ENCODE results near the gene PACSIN1.

- TF ChIP-seq, protein P1, sequence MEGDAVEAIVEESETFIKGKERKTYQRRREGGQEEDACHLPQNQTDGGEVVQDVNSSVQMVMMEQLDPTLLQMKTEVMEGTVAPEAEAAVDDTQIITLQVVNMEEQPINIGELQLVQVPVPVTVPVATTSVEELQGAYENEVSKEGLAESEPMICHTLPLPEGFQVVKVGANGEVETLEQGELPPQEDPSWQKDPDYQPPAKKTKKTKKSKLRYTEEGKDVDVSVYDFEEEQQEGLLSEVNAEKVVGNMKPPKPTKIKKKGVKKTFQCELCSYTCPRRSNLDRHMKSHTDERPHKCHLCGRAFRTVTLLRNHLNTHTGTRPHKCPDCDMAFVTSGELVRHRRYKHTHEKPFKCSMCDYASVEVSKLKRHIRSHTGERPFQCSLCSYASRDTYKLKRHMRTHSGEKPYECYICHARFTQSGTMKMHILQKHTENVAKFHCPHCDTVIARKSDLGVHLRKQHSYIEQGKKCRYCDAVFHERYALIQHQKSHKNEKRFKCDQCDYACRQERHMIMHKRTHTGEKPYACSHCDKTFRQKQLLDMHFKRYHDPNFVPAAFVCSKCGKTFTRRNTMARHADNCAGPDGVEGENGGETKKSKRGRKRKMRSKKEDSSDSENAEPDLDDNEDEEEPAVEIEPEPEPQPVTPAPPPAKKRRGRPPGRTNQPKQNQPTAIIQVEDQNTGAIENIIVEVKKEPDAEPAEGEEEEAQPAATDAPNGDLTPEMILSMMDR (IDR thresholded peaks at IDR 0.05; ENCODE audit: poor library complexity), result no peak
- no peak for TF ChIP-seq EZH2phosphoT487 (IDR thresholded peaks at IDR 0.05; ENCODE audit: low read depth, severe bottlenecking, unreplicated experiment)
Observed at GRCh38 chr6:34552620-34553019, 86.7 kb downstream of the PACSIN1 start.

Measured in hepatocyte (in vitro differentiated cells).